ENCODE results near the gene HMX1.

Gene HMX1

DNA sequence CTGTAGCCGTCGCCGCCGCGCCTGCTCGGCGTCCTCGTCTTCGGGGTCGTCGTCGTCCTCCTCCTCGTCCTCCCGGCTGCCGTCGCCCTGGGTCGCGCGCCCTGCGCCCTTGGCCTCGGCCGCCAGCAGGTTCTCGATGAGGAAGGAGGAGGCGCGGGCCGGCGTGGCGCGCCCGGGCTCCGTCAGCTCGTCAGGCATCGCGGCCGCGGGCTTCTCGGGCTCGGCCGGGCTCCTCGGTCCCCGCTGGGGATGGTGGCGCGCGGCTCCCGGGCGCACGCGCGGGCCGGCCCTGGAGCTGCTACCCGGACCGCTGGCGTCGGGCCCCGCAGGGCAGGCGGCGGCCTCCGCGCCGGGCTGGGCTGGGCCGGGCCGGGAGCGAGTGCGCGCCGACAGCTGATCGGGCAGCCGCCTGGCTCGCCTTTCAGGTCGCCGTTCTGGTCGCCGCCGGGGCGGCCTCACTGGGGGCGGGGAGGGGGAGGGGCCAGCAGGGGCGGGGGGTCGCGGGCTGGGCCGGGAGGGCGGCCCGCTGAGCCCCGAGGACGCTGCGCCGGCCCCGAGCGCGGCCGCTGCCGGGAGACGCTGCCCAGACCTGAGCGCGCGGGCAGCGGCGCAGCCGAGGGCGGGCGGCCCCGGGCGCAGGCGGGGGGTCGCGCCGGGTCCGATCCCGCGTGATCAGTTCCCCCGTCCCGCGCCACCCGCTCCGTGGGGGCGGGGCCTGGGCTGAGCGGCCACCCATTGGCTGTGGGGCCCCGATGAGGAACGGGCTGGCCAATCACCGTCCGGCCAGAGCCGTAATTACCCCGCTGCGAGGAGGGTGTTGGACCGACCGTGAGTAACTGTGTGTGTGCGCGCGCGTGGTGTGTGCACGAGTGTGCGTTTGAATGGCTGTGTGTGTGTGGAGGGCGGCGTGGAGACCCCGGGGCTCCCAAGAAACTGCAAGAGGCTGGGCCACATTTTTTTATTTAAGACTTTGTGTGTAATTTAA, at the start of gene HMX1:
Gene HMX1, minus strand, starts transcription at position 423 of the 985 bp plus-strand sequence. Its CDS starts 225 bp downstream, at position 198.
- in situ Hi-C loops (cut with HindIII; ENCODE audit: low sequenced_read_pairs), result no loop called here

DNA sequence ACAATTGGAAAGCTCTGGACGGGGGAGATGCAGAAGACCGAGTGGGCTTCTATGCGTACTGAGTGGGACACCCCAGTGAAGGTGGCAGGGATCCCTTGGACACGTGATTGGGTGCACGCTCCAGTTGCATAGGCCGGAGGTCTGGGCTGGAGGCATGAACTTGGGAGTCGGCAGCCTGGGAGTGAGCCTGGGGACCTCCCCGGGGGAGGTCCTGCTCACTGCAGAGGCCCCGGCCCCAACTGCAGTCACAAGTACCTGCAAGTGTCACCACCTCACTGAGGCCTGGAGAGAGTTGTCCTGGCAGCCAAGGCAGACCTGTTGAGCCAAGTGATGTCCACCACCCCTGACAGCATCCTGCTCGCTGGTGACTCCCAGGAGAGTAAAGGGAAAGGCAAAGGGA, 49.3 kb upstream of the HMX1 start:
- in situ Hi-C loops (cut with HindIII; ENCODE audit: low sequenced_read_pairs), result no loop called here

DNA sequence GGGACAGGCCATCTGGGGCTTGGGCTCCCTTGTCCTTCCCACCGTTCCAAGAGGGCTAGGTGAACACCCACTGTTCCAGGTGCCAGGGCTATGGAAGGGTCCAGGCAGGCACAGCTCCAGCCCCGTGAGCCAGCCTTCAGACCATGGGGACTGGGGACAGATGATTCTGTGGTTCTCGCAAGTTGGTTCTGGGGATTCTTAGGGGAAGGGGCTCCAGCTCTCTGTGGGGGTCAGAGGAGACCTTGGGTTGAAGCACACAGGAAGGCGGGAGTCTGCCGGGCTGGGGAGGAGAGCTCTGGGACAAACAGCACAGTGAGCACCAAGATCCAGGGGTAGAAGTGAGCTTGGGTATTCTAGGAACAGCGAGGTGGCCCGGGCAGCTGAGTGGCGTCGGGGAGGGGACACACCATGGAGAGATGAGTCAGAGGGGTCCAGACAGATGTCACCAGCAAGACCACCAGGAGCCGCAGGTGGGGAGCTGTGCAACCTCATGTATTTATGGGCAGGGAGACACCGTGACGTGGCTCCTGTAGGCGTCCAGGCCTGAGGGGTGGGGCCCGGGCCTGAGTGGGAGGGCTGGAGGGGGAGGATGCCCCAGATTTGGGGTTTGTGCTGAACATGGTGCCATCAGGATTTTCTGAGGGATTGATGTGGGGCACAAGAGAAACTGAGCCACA, 48.8 kb upstream of the HMX1 start:
- in situ Hi-C loops (cut with HindIII; ENCODE audit: low sequenced_read_pairs), result no loop called here

DNA sequence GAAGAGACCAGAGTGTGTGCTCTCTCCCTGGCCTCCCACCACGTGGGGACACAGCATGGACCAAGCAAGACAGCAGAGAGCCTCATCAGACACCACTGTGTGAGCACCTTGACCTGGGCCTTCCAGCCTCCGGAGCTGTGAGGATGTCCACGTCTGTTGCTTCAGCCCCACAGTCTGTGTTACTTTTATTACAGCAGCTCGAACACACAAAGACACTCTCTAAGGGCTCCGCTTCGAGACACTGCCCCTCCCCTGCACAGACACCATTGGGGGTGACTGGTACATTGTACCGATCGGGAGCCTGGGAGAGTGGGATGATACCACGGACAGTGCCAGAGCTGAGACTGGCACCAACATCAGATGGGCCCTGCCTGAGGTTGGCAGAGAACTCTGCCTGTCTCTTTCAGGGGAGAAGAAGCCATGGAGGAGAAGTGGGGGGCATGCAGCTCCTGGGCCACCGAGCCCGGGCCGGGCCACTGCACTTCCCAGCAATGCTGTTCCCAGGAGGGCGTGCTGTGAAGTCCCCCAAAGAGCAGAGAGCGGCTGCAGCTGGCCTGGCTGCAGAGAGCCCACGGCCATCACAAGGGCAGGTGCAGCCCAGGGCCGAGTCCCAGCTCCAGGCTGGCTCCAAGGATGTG, 48.1 kb upstream of the HMX1 start:
- in situ Hi-C loops (cut with HindIII; ENCODE audit: low sequenced_read_pairs), result no loop called here

DNA sequence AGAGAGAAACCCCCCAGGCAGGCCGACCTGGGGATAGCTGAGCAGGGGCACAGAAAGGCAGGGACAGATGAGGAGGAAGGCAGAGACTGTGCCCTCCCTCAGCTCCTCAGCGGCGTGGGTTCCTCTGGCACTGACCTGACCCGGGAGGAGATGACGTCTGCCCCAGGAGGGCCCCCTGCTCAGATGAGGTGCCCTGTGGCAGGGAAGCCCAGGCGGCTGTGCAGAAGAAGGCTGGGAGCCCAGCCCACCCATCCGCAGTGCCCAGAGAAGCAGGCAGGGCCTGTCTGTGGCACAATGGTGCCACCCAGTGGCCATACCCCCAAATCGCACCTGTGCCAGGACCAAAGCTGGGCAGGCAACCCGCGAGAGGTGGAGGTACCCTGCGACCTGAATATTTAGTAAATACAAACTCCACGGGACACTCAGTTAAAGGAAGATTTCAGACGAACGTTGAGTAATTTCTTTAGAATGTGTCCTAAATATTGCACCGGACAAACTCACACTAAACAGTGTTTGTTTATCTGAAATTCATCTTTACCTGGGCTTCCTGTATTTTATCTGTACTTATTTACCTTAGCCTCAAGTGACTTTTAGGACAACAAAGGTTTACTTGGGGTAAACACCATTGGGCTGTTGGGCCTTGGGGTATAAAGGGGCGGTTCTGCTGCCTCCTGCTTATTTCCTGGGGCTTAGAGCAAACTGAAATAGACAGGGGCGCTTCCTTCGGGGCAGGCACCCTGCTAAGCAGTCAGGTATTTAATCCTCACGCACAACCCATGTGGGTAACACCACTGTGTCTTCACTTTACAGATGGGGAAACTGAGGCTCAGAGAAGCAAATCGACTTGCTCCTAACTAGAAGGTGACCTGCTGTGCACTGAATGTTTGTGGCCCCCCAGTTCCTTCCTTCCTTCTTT, 46.5 kb upstream of the HMX1 start:
- in situ Hi-C loops (cut with HindIII; ENCODE audit: low sequenced_read_pairs), result no loop called here

DNA sequence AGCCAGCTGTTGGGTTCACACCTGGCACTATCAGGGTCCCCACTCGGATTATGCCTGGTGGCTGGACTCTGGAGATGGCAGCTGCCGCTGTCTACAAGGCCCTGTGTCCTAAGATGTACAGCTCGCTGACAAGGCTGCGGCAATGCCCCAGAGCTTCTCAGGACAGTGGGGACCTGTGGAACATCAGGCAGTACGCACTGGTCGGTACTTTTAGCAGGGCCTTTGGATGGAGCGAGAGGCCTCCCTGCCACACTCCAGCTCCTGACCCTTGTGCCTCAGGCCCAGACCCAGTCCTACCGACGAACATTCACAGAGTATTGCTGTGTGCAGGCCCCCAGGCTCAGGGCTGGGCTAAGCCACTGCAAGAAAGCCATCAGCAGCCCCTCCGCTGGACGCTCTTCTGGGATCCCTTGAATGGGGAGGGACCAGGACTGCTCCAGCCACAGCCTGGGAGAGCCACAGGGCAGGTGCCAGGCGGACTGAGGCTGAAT, 45.7 kb upstream of the HMX1 start:
- in situ Hi-C loops (cut with HindIII; ENCODE audit: low sequenced_read_pairs), result no loop called here

DNA sequence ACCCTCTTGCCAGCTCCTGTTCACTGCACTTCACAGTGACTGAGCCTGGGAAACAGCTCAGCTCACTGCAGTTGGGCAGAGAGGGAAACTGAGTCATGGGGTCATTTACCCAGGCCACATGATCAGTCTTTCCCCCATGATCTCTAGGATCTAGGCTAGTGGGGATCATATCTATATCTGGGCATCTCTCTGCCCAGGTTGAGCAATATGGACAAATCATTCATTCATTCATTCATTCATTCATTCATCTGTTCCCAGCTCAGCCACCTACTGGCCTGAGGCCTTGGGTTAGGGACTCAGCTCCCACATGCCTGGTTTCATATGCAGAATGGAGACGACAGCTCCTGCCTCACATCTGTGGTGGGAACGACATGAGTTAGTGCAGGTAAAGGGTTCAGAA, 45.3 kb upstream of the HMX1 start:
- in situ Hi-C loops (cut with HindIII; ENCODE audit: low sequenced_read_pairs), result no loop called here

DNA sequence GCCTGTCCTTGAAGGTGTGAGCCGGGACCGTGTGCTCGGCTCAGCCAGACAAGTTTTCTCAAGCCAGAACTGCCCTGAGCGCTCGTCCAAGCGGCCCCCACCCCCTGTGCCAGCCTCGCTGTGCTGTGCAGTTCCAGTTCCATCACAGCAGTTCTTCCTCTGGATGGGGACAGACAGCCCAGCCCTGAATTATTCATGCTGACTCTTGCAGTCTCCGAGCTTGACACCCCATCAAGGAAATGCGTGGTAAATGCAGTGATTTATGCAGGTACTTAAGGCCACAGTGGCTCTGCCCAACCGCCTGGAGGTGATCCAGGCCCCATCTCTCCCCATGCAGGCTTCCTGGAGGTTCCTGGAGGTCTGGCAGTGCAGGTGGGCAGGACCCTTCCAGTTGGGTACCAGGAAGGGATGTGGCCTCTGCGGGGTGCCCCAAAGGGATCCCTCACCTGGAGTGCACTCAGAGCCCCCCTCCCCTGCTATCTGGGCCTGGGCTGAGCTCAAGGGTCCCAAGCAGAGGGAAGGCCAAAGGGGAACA, 44.8 kb upstream of the HMX1 start:
- in situ Hi-C loops (cut with HindIII; ENCODE audit: low sequenced_read_pairs), result no loop called here

DNA sequence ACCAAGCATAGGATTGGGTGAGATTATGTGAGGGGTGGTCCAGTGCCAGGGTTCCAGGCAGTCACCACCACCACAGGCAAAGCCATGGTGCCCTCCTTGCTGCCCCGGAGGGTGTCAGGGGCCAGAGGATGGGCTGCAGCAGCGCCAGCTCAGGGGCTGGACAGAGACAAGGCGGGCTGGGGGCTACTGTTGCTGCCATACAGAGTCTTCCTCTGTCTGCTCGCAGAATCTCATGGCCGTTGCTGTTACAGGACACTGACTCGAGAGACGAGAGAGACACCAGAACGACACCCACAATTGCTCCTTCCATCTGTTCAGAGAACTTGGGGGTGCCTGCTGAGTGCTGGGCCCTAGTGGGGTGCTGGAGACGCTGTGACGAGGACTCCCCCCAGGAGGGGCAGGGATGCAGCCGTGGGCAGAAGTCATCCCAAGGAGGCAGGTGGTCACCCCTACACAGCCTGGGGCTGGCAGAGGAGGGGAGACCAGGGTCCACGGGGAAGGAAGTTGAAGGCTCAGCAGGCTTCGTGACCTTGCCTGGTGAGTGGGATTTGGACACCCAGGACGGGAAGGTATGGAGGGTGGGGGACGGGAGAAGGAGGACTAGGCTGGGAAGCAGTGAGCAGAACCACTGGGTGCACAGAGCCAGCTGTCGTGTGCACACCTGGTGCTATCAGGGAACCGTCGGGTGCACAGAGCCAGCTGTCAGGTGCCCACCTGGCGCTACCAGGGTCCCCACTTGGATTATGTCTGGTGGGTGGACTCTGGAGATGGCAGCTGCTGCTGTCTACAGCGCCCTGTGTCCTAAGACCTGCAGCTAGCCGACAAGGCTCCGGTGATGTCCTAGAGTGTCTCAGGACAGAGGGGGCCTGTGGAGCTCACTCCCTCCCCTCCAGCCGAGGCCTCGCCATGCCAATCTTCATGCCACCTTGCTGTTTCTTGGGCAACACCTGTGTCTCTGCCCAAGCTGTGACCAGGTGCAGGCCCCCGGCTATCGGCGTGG, 43.9 kb upstream of the HMX1 start:
- in situ Hi-C loops (cut with HindIII; ENCODE audit: low sequenced_read_pairs), result no loop called here

DNA sequence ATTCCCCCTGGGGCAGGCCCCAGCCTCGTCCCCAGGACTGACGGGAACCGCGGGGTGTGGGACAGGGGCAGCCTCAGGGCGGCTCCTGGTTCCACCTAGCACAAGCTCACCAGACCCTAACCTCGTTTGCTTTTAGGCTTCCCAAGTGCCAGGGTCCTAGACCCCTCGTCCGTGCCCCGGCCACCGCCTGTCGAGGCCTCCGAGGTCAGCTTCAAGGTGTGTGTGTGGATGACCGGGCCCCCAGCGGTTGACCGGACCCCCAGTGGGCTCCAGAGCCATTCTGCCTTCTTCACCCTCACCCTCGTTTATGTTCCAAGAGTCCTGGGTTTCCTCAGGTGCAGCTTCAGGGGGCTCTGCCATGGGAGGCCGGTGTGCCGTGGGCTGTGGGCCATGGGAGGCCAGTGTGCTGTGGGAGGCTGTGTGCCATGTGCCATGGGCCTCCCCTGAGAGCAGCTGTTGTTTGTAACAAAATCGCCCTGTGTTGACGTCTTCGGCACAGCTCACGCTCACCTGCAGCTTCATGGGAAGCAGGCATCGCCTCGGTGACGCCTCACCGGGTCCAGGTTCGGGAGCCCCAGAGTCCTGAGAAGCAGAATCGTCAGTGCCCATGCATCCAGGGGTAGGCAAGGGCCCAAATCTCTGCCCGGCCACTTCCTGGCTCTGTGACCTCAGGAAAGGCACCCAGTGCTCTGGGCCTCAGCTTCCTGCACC, 43.0 kb upstream of the HMX1 start:
- in situ Hi-C loops (cut with HindIII; ENCODE audit: low sequenced_read_pairs), result no loop called here

DNA sequence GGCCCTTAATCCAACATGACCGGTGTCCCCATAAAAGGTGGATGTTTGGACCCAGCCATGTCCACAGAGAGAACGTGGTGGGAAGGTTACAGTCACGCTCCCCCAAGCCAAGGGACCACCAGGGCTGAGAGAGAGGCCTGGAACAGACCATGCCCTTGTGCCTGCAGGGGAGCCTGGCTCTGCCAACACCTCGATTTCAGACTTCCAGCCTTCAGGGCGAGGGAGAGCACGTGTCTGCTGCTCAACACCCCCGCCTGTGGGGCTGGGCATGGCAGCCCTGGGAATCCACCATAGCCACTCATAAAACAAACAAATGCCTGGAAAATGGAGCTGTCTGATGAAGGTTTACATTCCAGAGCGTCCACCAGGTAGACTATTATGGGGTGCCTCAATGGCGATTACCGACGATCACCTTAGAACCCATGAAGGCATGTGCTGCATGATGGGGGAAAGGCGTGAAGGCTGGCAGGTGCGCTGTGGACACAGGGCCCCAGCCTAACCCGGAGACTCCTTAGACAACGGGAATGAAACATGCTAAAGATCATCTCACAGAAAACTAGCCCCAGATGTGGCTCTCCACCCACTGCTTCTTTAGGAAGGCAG, 42.3 kb upstream of the HMX1 start:
- in situ Hi-C loops (cut with HindIII; ENCODE audit: low sequenced_read_pairs), result no loop called here

DNA sequence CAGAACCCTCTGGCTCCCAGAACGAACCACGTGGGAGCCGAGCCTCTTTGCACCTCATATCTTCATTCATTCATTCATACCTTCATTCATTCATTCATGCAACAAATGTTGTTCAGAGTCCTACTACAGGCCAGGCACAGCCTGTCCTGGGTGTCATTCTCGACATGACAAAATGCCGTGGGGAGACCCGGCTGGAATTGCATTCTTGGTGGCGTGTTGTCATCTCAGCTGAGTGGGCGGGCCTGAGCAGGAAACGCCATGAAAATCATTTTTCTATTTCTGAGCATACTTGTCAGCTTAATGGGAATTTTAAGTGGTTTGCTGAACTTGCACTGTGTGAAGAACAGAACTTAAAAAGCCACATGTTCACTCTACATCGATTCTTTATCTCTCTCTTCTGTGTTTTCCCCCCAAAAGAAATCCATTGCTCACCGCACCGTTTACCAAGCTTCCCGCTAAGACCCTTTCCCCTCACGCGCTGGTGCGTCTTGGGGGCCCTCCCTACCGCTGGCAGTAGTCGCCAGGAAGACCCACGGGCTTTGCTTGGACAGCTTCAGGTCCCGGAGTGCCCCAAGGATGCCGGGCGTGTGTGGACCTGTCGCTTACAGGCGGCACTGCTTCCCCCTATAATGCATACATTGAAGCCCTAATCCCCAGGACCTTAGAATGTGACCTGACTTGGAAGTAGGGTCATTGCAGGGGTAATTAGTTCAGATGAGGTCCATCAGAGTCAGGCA, 41.6 kb upstream of the HMX1 start:
- in situ Hi-C loops (cut with HindIII; ENCODE audit: low sequenced_read_pairs), result no loop called here

DNA sequence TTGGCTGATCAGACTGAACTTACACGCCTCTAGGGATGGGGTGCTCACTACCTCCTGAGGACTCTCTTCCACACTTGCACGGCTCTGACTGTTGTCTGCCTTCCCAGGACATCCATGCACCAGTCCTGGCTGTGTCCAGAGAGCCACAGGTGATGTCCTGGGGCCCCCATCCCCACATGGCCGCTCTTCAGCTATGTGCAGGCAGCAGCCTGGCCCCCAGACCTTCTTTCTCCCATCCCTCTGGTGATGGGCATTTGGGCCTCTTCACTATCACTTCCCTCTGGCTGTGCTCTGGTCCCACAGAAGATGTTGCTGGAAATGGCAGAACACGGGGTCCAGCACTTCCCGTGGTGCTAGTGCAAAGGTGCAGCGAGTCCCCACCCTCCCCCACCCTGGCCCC, 40.9 kb upstream of the HMX1 start:
- in situ Hi-C loops (cut with HindIII; ENCODE audit: low sequenced_read_pairs), result no loop called here

DNA sequence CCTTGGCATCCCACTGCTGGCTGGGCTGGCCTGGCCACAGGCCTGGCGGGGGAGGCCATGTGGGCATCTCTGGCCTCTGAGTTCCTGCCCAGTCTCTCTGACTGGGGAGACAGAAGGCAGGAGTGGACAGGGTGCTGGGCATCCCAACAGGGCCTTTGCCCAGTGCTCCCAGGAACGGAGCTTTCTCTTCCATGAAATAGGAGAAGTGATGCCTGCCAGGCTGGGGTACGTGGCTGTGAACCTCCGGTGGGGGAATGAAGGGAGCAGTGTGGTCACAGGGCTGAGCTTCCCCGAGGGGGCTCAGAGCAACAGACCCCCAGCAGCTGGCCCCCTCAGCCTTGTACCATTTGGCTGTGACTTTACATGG, 40.4 kb upstream of the HMX1 start:
- in situ Hi-C loops (cut with HindIII; ENCODE audit: low sequenced_read_pairs), result no loop called here

DNA sequence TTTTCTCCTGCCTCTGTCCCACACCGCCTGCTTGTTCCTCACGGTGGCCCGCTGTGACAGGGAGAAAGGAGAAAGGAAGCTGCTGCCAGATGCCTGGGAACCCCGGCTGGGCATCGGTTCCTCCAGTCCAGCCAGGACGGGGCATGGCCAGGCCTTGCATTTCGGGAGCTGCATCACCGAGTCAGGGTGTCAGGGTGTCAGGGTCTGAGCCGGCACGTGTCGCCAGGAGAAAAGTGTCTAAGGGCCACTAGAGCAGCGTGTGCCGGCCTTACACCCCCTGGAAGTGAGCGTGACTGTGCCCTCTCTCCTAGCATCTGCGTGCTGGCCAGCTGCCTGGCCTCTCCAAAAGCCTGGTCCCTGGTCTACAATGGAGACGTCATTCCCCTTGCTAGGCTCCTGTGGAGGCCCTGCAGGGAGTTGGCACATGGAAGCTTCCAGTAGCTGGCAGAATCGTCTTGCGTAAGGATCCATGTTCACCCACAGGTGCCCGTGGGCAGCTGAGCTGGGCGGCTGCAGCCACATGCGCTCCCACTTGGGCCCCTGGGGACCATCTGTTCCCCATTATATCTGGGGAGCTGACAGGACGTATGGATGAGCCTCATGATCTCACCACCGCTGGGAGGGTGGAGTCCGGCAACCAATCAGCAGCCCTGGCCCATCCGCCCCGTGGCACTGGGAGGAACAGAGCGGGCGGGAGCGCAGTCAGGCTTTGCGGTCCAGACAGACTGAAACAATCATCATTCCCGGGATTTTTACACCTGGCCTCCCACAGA, 39.9 kb upstream of the HMX1 start:
- in situ Hi-C loops (cut with HindIII; ENCODE audit: low sequenced_read_pairs), result no loop called here

DNA sequence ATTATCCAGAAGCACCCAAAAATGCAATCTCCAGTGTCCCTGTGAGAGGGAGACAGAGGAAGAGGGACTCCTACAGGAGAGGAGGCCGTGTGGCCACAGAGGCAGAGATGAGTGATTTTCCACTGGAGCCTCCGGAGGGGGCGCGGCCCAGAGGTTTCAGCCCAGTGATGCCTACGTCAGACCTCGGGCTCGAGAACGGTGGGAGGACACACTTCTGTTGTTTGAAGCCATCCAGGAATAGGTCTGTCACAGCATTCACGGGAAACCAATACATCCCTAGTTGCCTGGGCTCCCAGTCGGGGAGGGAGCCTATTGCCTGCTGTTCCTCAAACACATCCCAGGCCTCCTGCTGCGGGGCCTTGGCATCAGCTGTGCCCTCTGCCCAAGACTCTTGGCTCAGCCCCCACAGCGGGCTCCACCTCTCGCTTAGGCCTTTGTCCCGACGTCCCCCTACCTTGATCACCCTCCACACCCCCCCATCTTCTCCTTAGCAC, 39.2 kb upstream of the HMX1 start:
- in situ Hi-C loops (cut with HindIII; ENCODE audit: low sequenced_read_pairs), result no loop called here
